Endodermal cell (in vitro differentiated cells): Measurements from ENCODE around the gene CYBB. TPM values are rescaled to one million over a fixed set of nuclear protein-coding genes. Genes with fewer than 3 reads are reported as not detected.
A peak's percentile ranks its signal among the peaks of the same experiment; 100 is the strongest.

ENCODE experiments used
- DNase-seq: peaks from one replicate; pipeline ENCODE4 v3.0.0-alpha.2; 2017
- H3K27ac ChIP-seq: 2 replicates; pipeline ENCODE4 v1.5.1; 2013; ENCODE audit warnings: mild to moderate bottlenecking, low read depth, low read length, moderate library complexity
- H3K27me3 ChIP-seq: 2 replicates; pipeline ENCODE4 v1.6.1; 2013; ENCODE audit warnings: mild to moderate bottlenecking, low read length, moderate library complexity; ENCODE audit not compliant: insufficient read depth, control insufficient read depth, poor library complexity, severe bottlenecking
- H3K36me3 ChIP-seq: 2 replicates; pipeline ENCODE4 v1.7.0; 2013; ENCODE audit warnings: mild to moderate bottlenecking, low read length, moderate library complexity; ENCODE audit not compliant: control insufficient read depth, insufficient read depth
- H3K4me1 ChIP-seq: one replicate; pipeline ENCODE4 v1.7.0; 2013; ENCODE audit warnings: low read length; ENCODE audit not compliant: control insufficient read depth, insufficient read depth
- H3K4me3 ChIP-seq: 2 replicates; pipeline ENCODE4 v1.5.1; 2013; ENCODE audit warnings: mild to moderate bottlenecking, low read length, moderate library complexity
- H3K9ac ChIP-seq: 2 replicates; pipeline ENCODE4 v1.6.1; 2013; ENCODE audit warnings: mild to moderate bottlenecking, low read length, moderate library complexity; ENCODE audit not compliant: poor library complexity, severe bottlenecking; ENCODE audit errors: extremely low read depth
- H3K9me3 ChIP-seq: 2 replicates; pipeline ENCODE4 v1.6.1; 2013; ENCODE audit warnings: mild to moderate bottlenecking, low read length, moderate library complexity; ENCODE audit not compliant: control insufficient read depth
- H3K27ac Mint-ChIP-seq: 2 replicates; pipeline ENCODE4 v1.8.0; 2020; ENCODE audit warnings: mixed read lengths
- H3K27me3 Mint-ChIP-seq: 2 replicates; pipeline ENCODE4 v1.8.0; 2021; ENCODE audit warnings: mild to moderate bottlenecking, mixed read lengths; ENCODE audit not compliant: insufficient read depth
- H3K36me3 Mint-ChIP-seq: 2 replicates; pipeline ENCODE4 v1.8.0; 2020; ENCODE audit warnings: low read depth, mixed read lengths
- H3K4me1 Mint-ChIP-seq: 2 replicates; pipeline ENCODE4 v1.8.0; 2020; ENCODE audit warnings: mixed read lengths
- H3K4me3 Mint-ChIP-seq: 2 replicates; pipeline ENCODE4 v1.8.0; 2020; ENCODE audit warnings: mild to moderate bottlenecking, moderate library complexity, mixed read lengths
- H3K9me3 Mint-ChIP-seq: 2 replicates; pipeline ENCODE4 v1.8.0; 2020; ENCODE audit warnings: mild to moderate bottlenecking, mixed read lengths
- WGBS, 2 experiments: methylation state at CpG; one replicate each; pipeline versions ENCODE4 v1.1.5 to v1.1.7; 2013; ENCODE audit warnings: missing lambda C conversion rate in 2 of 2, mixed read lengths in 1 of 2; ENCODE audit not compliant: insufficient coverage in 1 of 2, insufficient read length in 1 of 2; 5-methylcytosine and 5-hydroxymethylcytosine counted together
- total RNA-seq, 2 donors: library from RNA; stranded (reverse); fragmentation: NEBNext Ultra II Directional in 1 of 2; extraction: Animal tissue kit (Norgen Biotek cat#: 25700) in 1 of 2; gene quantifications; 2 replicates in 1 of 2; 3 replicates in 1 of 2; pipeline ENCODE4 v1.2.1, GENCODE V29; 2021
- TF ChIP-seq, protein P1 (sequence below): fragments of 200-600 bp; sonication (generic); conservative IDR thresholded peaks from 2 replicates; pipeline ENCODE4 v1.5.0; 2021; ENCODE audit warnings: antibody characterized with exemption, mild to moderate bottlenecking

Gene CYBB
- total RNA-seq, 2 donors from 2014 or later, result not detected

DNA sequence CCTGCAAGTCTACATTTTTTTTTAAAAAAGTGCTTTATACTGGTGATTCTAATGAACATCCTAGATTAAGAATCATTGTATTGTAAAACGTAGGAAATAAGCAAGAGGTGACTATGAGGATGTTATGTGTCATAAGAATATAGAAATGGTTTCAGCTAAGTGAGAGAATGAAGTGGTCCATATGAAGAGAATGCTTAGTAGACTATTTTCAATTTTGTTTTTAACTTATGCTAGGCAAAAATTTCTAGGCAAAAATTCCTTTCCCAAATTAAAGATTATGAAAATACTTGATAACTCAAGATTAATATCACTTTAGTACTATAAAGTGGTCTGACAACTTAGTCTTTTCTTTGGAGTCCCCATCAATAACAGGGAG is 66.7 kb downstream of the CYBB start:
- H3K27ac ChIP-seq, result no peak overlapping the region
- Mint-ChIP-seq H3K27me3 (peaks cover 20% of the 10 kb centered on the region), H3K36me3 (no peaks in the 10 kb centered on the region), H3K9me3 (peaks cover 36% of the 10 kb centered on the region), H3K4me3 (peak overlapping the region; percentile 58), H3K27ac (no peak overlapping the region), H3K4me1 (peaks cover 1% of the 10 kb centered on the region)
- H3K9ac ChIP-seq, result no peak overlapping the region
- no peaks in the 10 kb centered on the region for H3K4me1 ChIP-seq
- H3K4me3 ChIP-seq, result peak overlapping the region; percentile 77
- H3K9me3 ChIP-seq, result no peaks in the 10 kb centered on the region
- peaks cover 41% of the 10 kb centered on the region for H3K27me3 ChIP-seq
- no peaks in the 10 kb centered on the region for H3K36me3 ChIP-seq
- WGBS, 2 experiments, result 68 to 80% methylated on average over 1 of the region's 1 CpG
- no peak for DNase-seq
- TF ChIP-seq, protein P1, sequence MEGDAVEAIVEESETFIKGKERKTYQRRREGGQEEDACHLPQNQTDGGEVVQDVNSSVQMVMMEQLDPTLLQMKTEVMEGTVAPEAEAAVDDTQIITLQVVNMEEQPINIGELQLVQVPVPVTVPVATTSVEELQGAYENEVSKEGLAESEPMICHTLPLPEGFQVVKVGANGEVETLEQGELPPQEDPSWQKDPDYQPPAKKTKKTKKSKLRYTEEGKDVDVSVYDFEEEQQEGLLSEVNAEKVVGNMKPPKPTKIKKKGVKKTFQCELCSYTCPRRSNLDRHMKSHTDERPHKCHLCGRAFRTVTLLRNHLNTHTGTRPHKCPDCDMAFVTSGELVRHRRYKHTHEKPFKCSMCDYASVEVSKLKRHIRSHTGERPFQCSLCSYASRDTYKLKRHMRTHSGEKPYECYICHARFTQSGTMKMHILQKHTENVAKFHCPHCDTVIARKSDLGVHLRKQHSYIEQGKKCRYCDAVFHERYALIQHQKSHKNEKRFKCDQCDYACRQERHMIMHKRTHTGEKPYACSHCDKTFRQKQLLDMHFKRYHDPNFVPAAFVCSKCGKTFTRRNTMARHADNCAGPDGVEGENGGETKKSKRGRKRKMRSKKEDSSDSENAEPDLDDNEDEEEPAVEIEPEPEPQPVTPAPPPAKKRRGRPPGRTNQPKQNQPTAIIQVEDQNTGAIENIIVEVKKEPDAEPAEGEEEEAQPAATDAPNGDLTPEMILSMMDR, result no peak

DNA sequence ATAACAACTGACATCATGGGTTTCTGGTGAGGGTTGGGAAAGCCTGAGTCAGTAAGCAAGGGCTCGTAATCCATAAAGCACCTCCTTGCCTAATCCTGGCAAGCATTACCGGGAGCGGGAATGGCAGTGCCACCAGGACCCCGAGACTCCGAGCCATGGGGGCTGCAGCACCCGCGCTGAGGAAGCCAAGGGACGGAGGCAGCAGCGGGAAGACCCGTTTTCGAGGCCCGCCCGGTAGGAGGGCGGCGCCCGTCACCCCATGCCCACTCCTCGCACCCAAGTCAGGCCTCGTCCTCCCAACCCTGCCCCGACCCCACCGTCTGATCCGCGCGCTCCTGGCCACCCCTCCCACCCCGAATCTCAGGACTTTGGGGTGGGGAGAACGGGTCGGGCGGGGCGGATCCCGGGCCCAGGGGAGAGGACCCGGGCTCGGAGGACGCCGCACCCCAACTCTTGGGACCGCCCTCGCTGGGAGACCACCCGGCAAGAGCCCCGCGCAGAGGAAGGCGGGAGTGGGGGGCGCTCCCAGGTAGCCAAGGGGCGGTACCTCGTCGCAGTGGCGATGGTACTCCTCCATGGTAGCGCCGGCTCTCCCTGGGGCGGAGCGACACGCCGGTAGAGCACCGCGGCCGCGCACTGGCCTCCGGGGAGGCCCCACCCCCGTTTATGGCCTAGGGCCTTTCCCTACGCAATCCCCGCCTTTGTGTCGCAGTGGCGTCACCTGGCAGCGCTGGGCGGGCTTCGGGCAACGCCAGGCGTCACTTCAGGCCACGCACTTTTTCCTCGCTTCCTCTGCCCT is 67.3 kb downstream of the CYBB start, which contains the start of gene DYNLT3:
Gene DYNLT3, minus strand, starts transcription at position 638 of the 799 bp plus-strand sequence. Its CDS starts 61 bp downstream, at position 577.
- Histone ChIP-seq H3K27ac (no peak within 1 kb of the TSS), H3K36me3 (no peaks in the 10 kb centered on the region), H3K27me3 (peaks cover 35% of the 10 kb centered on the region), H3K9ac (no peak within 1 kb of the TSS), H3K4me1 (no peaks in the 10 kb centered on the region), H3K9me3 (no peaks in the 10 kb centered on the region), H3K4me3 (peak within 1 kb of the TSS; percentile 77)
- peaks cover 38% of the 10 kb centered on the region for H3K9me3 Mint-ChIP-seq
- WGBS, 2 experiments, result 0 to 3% methylated on average over 3 to 63 of the region's 67 CpGs
- peak within 1 kb of the TSS; percentile 58 for H3K4me3 Mint-ChIP-seq
- peaks cover 18% of the 10 kb centered on the region for H3K27me3 Mint-ChIP-seq
- peak within 1 kb of the TSS; percentile 77 for H3K27ac Mint-ChIP-seq
- TF ChIP-seq, protein P1, result no peak
- H3K36me3 Mint-ChIP-seq, result no peaks in the 10 kb centered on the region
- DNase-seq, result peak; percentile 90
- peaks cover 1% of the 10 kb centered on the region for H3K4me1 Mint-ChIP-seq

DNA sequence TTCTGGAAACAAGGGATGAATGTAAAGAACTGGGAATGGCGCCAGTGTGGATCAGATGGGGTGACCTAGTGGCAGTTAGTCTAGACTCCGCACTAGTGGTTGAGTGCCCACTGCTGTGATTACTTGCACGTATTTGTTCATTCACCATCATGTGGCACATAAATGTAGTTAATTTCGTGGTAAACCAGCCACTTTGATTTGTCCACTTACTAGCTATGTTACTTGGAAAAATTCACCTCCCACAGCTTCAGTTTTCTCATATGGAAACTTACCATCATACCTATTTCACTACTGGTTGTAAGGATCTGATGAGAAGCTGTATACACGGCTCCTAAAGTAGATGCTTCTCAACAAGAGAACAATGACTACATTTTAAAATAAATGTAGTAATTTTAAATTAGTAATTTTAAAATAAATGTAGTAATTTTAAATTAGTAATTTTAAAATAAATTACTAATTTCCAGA is 67.9 kb downstream of the CYBB start:
- Histone ChIP-seq H3K9me3 (no peaks in the 10 kb centered on the region), H3K9ac (no peak overlapping the region), H3K4me1 (no peaks in the 10 kb centered on the region), H3K27ac (no peak overlapping the region), H3K36me3 (no peaks in the 10 kb centered on the region), H3K4me3 (peak overlapping the region; percentile 77), H3K27me3 (peaks cover 32% of the 10 kb centered on the region)
- H3K4me1 Mint-ChIP-seq, result peaks cover under 1% of the 10 kb centered on the region
- no peaks in the 10 kb centered on the region for H3K36me3 Mint-ChIP-seq
- WGBS, 2 experiments, result 54% methylated on average over 4 of the region's 5 CpGs; no CpG with 5 or more reads in 1 of the 2 experiments
- peaks cover 40% of the 10 kb centered on the region for H3K9me3 Mint-ChIP-seq
- TF ChIP-seq, protein P1, result no peak
- H3K4me3 Mint-ChIP-seq, result peak overlapping the region; percentile 58
- H3K27me3 Mint-ChIP-seq, result peaks cover 20% of the 10 kb centered on the region
- peak overlapping the region; percentile 77 for H3K27ac Mint-ChIP-seq
- DNase-seq, result no peak
